ENCODE measurements around the gene KCTD1.

GRCh38 chr18:26496528-26496927 lies 51.8 kb downstream of the KCTD1 start:
- TF ChIP-seq CTCF (IDR thresholded peaks at IDR 0.05) (no peak), POLR2A (IDR thresholded peaks at IDR 0.05) (no peak), EP300 (IDR thresholded peaks at IDR 0.05) (no peak)

Data from ovary (tissue), 3 donors.